Activated B cell treated with CpG ODN at 0.5 μM for 24 hours (primary cell): ENCODE data around the gene MDFIC2. TPM values are rescaled to one million over a fixed set of nuclear protein-coding genes. Genes with fewer than 3 reads are reported as not detected.
"Not testable (repeated sequence)": the region's sequence is repeated elsewhere in the genome, so short reads cannot be mapped to it uniquely, and the experiment has no call there.

Experiments
- ATAC-seq: fragments of 200-7000 bp; cut with Tn5 transposase; one replicate; pipeline ENCODE4 v1.10.0; 2021; ENCODE audit warnings: low read depth, mild to moderate bottlenecking, moderate library complexity
- CTCF ChIA-PET: fragments of 350-600 bp; sonication (Branson Sonifier 250); formaldehyde crosslinking; loops from one replicate; lab custom pipeline; 2021; ENCODE audit warnings: antibody characterized with exemption; lab: Charles Lee
- POLR2A ChIA-PET: fragments of 350-600 bp; sonication (Branson Sonifier 250); formaldehyde crosslinking; loops from one replicate; lab custom pipeline; 2021; ENCODE audit warnings: antibody characterized with exemption; lab: Charles Lee
- DNase-seq: peaks from one replicate; pipeline ENCODE4 v3.0.0; 2022
- H3K27ac Mint-ChIP-seq: one replicate; pipeline ENCODE4 v1.8.0; 2020; ENCODE audit warnings: mixed read lengths
- H3K27me3 Mint-ChIP-seq: one replicate; pipeline ENCODE4 v1.8.0; 2021; ENCODE audit warnings: mixed read lengths
- H3K36me3 Mint-ChIP-seq: one replicate; pipeline ENCODE4 v1.8.0; 2021; ENCODE audit warnings: low read depth, mixed read lengths
- H3K4me1 Mint-ChIP-seq: one replicate; pipeline ENCODE4 v1.8.0; 2021; ENCODE audit warnings: mixed read lengths
- H3K4me3 Mint-ChIP-seq: one replicate; pipeline ENCODE4 v1.8.0; 2020; ENCODE audit warnings: mild to moderate bottlenecking, mixed read lengths
- H3K9me3 Mint-ChIP-seq: one replicate; pipeline ENCODE4 v1.8.0; 2020; ENCODE audit warnings: mixed read lengths
- CTCF ChIP-seq: fragments of 200-600 bp; IDR thresholded peaks from one replicate; pipeline ENCODE4 v1.8.0; 2022; ENCODE audit warnings: antibody characterized with exemption, mild to moderate bottlenecking
- intact Hi-C: fragments of 100-400 bp; cut with micrococcal nuclease; formaldehyde crosslinking; loops from one replicate; pipeline ENCODE4 v1.15.1; 2024
- total RNA-seq: library from RNA; stranded (reverse); gene quantifications from 2 replicates; pipeline ENCODE4 v1.2.3, GENCODE V29; 2022

Gene MDFIC2
- total RNA-seq, 1 donor from 2014 or later, result not detected

- ChIA-PET POLR2A (no interaction called here), CTCF (no interaction called here)
- Mint-ChIP-seq H3K36me3 (no peaks in the 10 kb centered on the region), H3K27me3 (peaks cover 2% of the 10 kb centered on the region), H3K4me3 (no peak overlapping the region), H3K9me3 (no peaks in the 10 kb centered on the region), H3K4me1 (no peaks in the 10 kb centered on the region), H3K27ac (no peak overlapping the region)
- no peak for DNase-seq
- no peak for TF ChIP-seq CTCF
- ATAC-seq, result no peak
- intact Hi-C loops, result no loop called here
Measured at GRCh38 chr3:70309591-70309990, 2.8 kb downstream of the MDFIC2 start.

- no peak overlapping the region for H3K27ac Mint-ChIP-seq
- CTCF ChIA-PET, result no interaction called here
- H3K9me3 Mint-ChIP-seq, result no peaks in the 10 kb centered on the region
- H3K4me1 Mint-ChIP-seq, result no peaks in the 10 kb centered on the region
- TF ChIP-seq CTCF, result no peak
- POLR2A ChIA-PET, result no interaction called here
- peaks cover 2% of the 10 kb centered on the region for H3K27me3 Mint-ChIP-seq
- intact Hi-C loops, result no loop called here
- no peaks in the 10 kb centered on the region for H3K36me3 Mint-ChIP-seq
- no peak overlapping the region for H3K4me3 Mint-ChIP-seq
- DNase-seq, result no peak
- ATAC-seq, result no peak
Measured at GRCh38 chr3:70308760-70309159, 3.7 kb downstream of the MDFIC2 start.

GRCh38 chr3:70306736-70307135 lies 5.7 kb downstream of the MDFIC2 start:
- Mint-ChIP-seq H3K27ac (no peak overlapping the region), H3K36me3 (no peaks in the 10 kb centered on the region), H3K4me3 (no peak overlapping the region), H3K4me1 (no peaks in the 10 kb centered on the region), H3K9me3 (no peaks in the 10 kb centered on the region), H3K27me3 (no peaks in the 10 kb centered on the region)
- intact Hi-C loops, result no loop called here
- no peak for DNase-seq
- no peak for ATAC-seq
- no peak for TF ChIP-seq CTCF
- POLR2A ChIA-PET, result no interaction called here
- CTCF ChIA-PET, result no interaction called here

- CTCF ChIA-PET, result no interaction called here
- ATAC-seq (no peak), DNase-seq (no peak)
- Mint-ChIP-seq H3K27me3 (peaks cover 5% of the 10 kb centered on the region), H3K36me3 (no peaks in the 10 kb centered on the region), H3K9me3 (no peaks in the 10 kb centered on the region), H3K4me1 (no peaks in the 10 kb centered on the region), H3K27ac (no peak overlapping the region), H3K4me3 (no peak overlapping the region)
- TF ChIP-seq CTCF, result no peak
- POLR2A ChIA-PET, result no interaction called here
- intact Hi-C loops, result loop anchor here (10.0 kb wide), 1 partner anchor 56 kb away; no protein-coding TSS in a partner anchor
Measured at GRCh38 chr3:70298385-70298784, 14.1 kb downstream of the MDFIC2 start.

GRCh38 chr3:70291097-70291482 lies 21.3 kb downstream of the MDFIC2 start:
- Mint-ChIP-seq H3K4me1 (no peaks in the 10 kb centered on the region), H3K36me3 (no peaks in the 10 kb centered on the region), H3K27me3 (no peaks in the 10 kb centered on the region), H3K9me3 (no peaks in the 10 kb centered on the region), H3K27ac (no peak overlapping the region), H3K4me3 (no peak overlapping the region)
- DNase-seq, result no peak
- POLR2A ChIA-PET, result no interaction called here
- no peak for TF ChIP-seq CTCF
- CTCF ChIA-PET, result no interaction called here
- ATAC-seq, result no peak
- intact Hi-C loops, result loop anchor here (10.0 kb wide), 1 partner anchor 64 kb away; no protein-coding TSS in a partner anchor

GRCh38 chr3:70290431-70291096 lies 21.9 kb downstream of the MDFIC2 start:
- POLR2A ChIA-PET, H3K27me3 Mint-ChIP-seq, H3K36me3 Mint-ChIP-seq, ATAC-seq, H3K27ac Mint-ChIP-seq, CTCF ChIA-PET, H3K4me3 Mint-ChIP-seq, DNase-seq, H3K9me3 Mint-ChIP-seq, H3K4me1 Mint-ChIP-seq: not testable (repeated sequence)
- intact Hi-C loops, result loop anchor here (10.0 kb wide), 1 partner anchor 64 kb away; no protein-coding TSS in a partner anchor
